ENCODE data around the gene BCAS1.
"Not testable (repeated sequence)": the region's sequence is repeated elsewhere in the genome, so short reads cannot be mapped to it uniquely, and the experiment has no call there.

The BCAS1 gene

GRCh38 chr20:53941680-53942471 is 128.5 kb downstream of the BCAS1 start:
- DNase-seq (ENCODE audit: low read depth) = no peak

GRCh38 chr20:53940907-53941545 is 129.4 kb downstream of the BCAS1 start:
- no peak for DNase-seq (ENCODE audit: low read depth)

DNA sequence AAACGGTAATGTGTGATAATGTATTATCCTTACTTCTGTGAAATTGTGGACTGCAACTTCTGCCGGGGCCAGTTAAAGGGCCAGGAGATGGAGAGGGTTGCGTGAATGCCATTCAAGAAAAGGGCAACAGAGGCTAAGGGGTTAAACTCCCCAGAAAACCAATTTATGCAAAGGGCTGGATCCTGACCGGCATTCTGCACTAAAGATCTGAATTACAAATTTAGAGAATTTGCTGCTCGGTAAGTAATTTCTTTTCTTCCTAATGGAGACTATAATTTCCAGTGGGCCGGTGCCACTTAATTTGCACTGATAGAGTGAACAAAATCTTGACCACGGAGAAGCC is 130.1 kb downstream of the BCAS1 start:
- no peak for DNase-seq (ENCODE audit: low read depth)

DNA sequence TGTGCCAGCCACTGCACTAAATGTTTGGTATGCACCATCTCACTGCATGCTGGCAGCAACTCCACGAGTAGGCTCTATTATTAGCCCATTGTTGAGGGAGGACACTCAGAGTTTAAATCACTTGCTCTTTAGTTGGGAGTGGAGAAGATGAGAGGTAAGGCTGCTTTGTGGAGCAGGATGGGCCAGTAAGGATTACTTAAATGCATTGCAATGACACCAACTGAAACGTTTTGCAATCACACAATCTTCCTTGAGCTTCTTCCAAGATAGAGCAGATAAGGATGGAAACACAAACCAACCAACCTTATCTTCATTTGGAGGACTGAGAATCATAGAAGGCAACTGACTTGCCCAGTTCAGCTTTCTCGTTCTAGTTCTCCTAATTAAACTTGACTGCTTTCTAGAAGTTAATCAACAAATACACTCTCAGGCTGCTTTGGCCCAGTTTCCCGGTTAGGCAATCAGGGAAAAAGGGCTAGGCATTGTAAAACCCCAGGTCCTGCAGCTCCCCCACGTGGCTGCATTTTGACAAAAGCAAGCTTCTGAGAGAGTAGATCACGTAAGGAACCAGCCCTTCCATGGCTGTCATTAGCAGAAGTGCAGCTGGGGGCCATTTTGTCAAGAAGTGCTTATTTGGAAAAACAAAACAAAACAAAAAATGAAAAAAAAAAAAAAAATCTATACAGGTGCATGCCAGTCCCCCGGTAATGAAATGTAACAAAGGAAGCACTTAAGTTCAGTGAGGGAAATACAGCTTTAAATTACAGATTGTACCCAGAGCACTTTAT is 130.6 kb downstream of the BCAS1 start:
- peak; percentile 52 for DNase-seq (ENCODE audit: low read depth)

DNA sequence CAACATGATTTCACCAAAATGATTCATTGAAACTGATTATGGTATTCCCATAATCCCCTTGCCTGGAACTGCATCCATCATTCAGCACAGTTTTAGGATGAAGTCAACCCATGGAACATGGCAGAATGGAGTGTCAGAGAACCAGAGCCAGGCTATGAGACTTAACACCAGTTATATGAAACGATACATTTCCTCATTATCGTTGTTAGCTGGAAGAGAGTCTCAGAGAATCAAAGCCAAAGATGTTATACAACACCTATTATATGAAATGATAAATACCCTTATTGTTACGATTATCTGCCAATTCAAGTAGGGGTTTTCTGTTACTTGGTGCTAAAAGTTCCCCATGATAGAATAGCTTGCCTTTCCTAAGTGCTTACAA is 131.2 kb downstream of the BCAS1 start:
- no peak for DNase-seq (ENCODE audit: low read depth)

- no peak for DNase-seq (ENCODE audit: low read depth)
Observed at GRCh38 chr20:53938739-53939138, 131.7 kb downstream of the BCAS1 start.

DNA sequence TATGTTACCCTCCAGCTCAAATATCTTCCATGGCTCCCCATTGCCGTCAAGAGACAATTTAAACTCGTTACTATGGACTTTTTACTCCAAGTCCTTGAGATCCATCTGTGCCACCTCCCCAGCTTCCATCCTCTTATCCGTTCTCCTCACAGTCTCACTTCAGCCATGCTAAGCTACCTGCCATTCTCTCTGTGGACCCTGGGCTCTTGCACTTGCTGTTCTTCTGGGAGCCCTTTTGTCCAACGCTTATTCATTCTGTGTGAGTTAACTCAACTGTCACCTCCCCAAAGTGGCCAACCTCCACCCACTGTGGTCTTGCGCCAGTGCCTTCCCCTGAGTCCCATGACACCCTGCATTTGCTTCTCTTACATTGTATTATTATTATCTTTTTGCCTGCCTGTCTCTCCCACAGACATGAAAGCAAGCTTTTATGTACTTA is 132.4 kb downstream of the BCAS1 start:
- no peak for DNase-seq (ENCODE audit: low read depth)

DNA sequence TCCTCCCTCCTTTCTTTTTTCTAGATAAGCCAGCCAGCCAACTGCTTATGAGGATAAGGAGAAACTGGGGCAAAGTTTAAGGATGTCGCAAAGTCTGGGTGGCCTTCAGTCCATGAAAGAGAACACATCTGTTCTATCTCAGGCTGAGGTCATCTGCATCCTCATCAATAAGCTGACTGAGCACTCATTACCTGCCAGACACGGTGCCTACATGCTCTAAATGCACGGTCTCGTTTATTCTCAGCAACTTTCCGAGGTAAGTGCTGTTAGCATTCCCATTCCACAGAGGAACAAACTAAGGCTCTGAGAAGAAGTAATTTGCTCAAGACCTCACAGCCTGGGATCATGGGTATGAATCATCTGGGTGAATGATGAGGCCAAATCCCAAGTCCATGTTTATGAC is 133.1 kb downstream of the BCAS1 start:
- DNase-seq (ENCODE audit: low read depth) = no peak

DNA sequence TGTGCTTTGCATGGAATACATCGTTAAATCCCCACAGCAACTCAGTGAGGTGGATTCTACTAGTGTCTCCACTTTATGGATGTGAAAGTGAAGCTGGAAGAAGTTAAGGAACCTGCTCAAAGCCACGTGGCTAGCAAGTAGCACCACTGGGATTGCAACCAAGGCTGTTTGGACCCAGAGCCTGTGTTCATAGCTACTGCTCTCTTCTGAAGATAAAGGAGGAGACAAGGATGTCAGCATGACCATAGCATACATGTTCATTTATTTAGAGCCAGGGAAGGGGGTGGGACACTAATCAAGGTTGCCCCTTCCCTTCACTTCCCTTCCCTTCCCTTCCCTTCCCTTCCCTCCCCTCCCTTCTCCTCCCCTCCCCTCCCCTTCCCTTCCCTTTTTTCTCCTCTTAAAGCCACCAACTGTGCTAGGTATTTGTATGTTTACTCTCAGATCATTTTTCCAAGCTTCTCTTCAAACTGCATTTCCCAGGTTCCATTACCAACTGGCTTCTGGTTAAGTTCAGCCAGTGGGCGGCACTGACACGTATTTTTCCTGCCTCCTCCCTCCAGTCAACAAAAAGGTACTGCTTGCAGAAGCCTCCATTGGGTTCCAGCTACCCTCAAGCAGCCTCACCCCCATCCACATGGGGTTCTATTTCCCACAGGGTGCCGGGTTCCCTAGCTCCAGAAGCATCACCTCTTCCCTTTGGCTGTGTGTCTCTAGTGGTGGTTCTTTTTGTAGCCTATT is 134.9 kb downstream of the BCAS1 start:
- no peak for DNase-seq (ENCODE audit: low read depth)

GRCh38 chr20:53934421-53935343 is 135.7 kb downstream of the BCAS1 start:
- DNase-seq (ENCODE audit: low read depth) = no peak

DNA sequence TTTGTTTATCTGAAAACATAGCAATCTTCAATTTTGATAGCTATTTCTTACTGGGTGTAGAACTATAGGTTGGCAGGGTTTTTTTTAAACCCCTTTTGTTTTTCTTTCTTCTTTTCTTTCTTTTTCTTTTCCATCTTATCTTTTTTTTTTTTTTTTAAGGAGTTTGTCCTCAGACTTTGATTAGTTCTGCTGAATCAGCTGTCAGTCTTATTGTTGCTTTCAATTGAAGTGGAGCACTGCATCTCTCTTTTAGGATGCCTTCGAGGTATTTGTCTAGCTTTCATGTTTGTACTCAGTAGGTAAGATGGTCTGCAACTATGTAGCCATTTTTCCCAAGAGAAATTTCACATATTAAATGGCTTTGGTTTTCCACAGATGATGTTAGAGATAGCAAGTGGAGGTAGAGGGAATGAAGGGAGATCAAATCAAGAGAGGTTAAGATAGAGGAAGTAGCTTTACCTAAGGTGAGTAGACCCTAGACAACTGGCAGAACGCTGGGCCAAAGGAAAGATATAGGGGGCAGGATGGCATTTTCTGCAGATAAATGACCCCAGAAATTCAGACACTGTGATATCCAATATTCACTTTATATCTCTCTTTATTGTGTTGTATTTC is 137.1 kb downstream of the BCAS1 start:
- no peak for DNase-seq (ENCODE audit: low read depth)

GRCh38 chr20:53932655-53933192 is 137.7 kb downstream of the BCAS1 start:
- DNase-seq (ENCODE audit: low read depth) = not testable (repeated sequence)

GRCh38 chr20:53931597-53931996 is 138.8 kb downstream of the BCAS1 start:
- no peak for DNase-seq (ENCODE audit: low read depth)

GRCh38 chr20:53930651-53931504 is 139.5 kb downstream of the BCAS1 start:
- no peak for DNase-seq (ENCODE audit: low read depth)

DNA sequence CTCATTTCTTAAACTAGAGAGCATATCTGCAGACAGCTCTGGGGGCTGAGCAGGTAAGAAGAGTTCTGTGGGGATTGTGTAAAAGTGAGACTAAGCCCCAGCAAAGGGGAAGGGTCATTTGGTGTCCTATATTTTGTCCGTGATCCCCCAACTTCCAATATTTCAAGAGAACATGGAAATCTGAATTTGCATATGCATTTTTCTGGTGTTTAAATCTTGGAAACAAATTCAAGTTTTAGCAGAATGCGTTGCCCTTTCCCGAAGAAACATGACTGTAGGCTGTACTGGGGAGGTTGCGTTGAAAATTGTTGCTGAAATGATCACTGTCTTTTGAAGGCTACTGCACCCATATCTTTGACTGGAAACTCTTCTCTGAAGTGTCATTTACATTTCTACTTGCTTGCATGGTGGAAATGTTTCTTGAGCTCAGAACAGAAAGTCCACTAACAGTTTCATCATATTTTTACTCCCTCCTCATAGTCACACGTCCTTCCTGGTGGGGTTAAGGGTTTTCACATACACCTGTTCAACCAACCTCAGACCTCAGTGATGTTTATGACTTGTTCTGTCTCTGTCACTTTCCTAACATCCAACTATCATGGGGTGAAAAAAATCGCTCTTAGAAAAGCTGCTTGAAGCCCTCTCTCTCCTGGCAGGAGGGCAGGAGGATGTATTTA is 140.3 kb downstream of the BCAS1 start:
- DNase-seq (ENCODE audit: low read depth) = no peak

- DNase-seq (ENCODE audit: low read depth) = no peak
Observed at GRCh38 chr20:53929399-53929798, 141.0 kb downstream of the BCAS1 start.

- DNase-seq (ENCODE audit: low read depth) = no peak
Observed at GRCh38 chr20:53927990-53928389, 142.4 kb downstream of the BCAS1 start.

- DNase-seq (ENCODE audit: low read depth) = peak; percentile 12
Observed at GRCh38 chr20:53926428-53927028, 143.9 kb downstream of the BCAS1 start.
